GM23338 (cell line): Measurements from ENCODE around the gene POLR1E. TPM values are rescaled to one million over a fixed set of nuclear protein-coding genes. Genes with fewer than 3 reads are reported as not detected.

Experiments used
- ATAC-seq: fragments of 200-7000 bp; cut with Tn5 transposase; 3 replicates; pipeline ENCODE4 v1.9.1; 2020
- DNase-seq: peaks from one replicate; pipeline ENCODE4 v3.0.0-alpha.2; 2015; ENCODE audit warnings: low spot score
- H2AFZ ChIP-seq: fragments of 200-600 bp; sonication (generic); 2 replicates; pipeline ENCODE4 v1.8.0; 2016; ENCODE audit warnings: antibody characterized with exemption, mild to moderate bottlenecking, moderate library complexity
- H3F3A ChIP-seq: fragments of 200-600 bp; sonication (generic); replicated peaks from 2 replicates; pipeline ENCODE4 v1.8.0; 2017; ENCODE audit warnings: antibody characterized with exemption, mixed run types, low read depth
- H3K27ac ChIP-seq: fragments of 200-600 bp; sonication (generic); 2 replicates; pipeline ENCODE4 v1.6.1; 2016; ENCODE audit warnings: low read depth
- H3K27me3 ChIP-seq: fragments of 200-600 bp; sonication (generic); 2 replicates; pipeline ENCODE4 v1.8.0; 2016; ENCODE audit warnings: mild to moderate bottlenecking, mixed run types, moderate library complexity; ENCODE audit not compliant: insufficient read depth
- H3K36me3 ChIP-seq: fragments of 200-600 bp; sonication (generic); 2 replicates; pipeline ENCODE4 v1.8.0; 2016; ENCODE audit warnings: mild to moderate bottlenecking; ENCODE audit not compliant: insufficient read depth
- H3K4me1 ChIP-seq: fragments of 200-600 bp; sonication (generic); 2 replicates; pipeline ENCODE4 v1.8.0; 2016; ENCODE audit warnings: mild to moderate bottlenecking, moderate library complexity; ENCODE audit not compliant: insufficient read depth
- H3K4me2 ChIP-seq: fragments of 200-600 bp; sonication (generic); 2 replicates; pipeline ENCODE4 v1.7.1; 2017; ENCODE audit warnings: mixed run types
- H3K4me3 ChIP-seq: fragments of 200-600 bp; sonication (generic); 2 replicates; pipeline ENCODE4 v1.6.1; 2016; ENCODE audit warnings: mixed run types
- H3K79me2 ChIP-seq: fragments of 200-600 bp; sonication (generic); replicated peaks from 2 replicates; pipeline ENCODE4 v1.8.0; 2017; ENCODE audit warnings: mild to moderate bottlenecking; ENCODE audit not compliant: insufficient read depth
- H3K9me2 ChIP-seq: fragments of 200-600 bp; sonication (generic); 2 replicates; pipeline ENCODE4 v1.8.0; 2017; ENCODE audit not compliant: insufficient read depth
- H4K20me1 ChIP-seq: fragments of 200-600 bp; sonication (generic); replicated peaks from 2 replicates; pipeline ENCODE4 v1.8.0; 2017; ENCODE audit warnings: mild to moderate bottlenecking; ENCODE audit not compliant: insufficient read depth
- H3K27ac Mint-ChIP-seq: 2 replicates; pipeline ENCODE4 v1.8.0; 2020; ENCODE audit warnings: inconsistent platforms, mild to moderate bottlenecking, moderate library complexity, mixed read lengths
- H3K27me3 Mint-ChIP-seq: 3 replicates; pipeline ENCODE4 v1.8.0; 2022; ENCODE audit warnings: low read depth, mild to moderate bottlenecking, moderate library complexity, mixed read lengths, inconsistent platforms; ENCODE audit not compliant: insufficient read depth, poor library complexity
- H3K36me3 Mint-ChIP-seq: 3 replicates; pipeline ENCODE4 v1.8.0; 2021; ENCODE audit warnings: low read depth, mild to moderate bottlenecking, inconsistent platforms, moderate library complexity, mixed read lengths
- H3K4me1 Mint-ChIP-seq: 3 replicates; pipeline ENCODE4 v1.8.0; 2020; ENCODE audit warnings: mild to moderate bottlenecking, inconsistent platforms, mixed read lengths
- H3K4me3 Mint-ChIP-seq: 3 replicates; pipeline ENCODE4 v1.8.0; 2021; ENCODE audit warnings: moderate library complexity, mild to moderate bottlenecking, inconsistent platforms, mixed read lengths
- H3K9me3 Mint-ChIP-seq: 3 replicates; pipeline ENCODE4 v1.8.0; 2020; ENCODE audit warnings: moderate library complexity, mild to moderate bottlenecking, inconsistent platforms, mixed read lengths
- CREB1 ChIP-seq: fragments of 250-450 bp; sonication (Bioruptor Pico); IDR thresholded peaks from 2 replicates; pipeline ENCODE4 v1.5.0; 2020; ENCODE audit warnings: low read depth, mild to moderate bottlenecking, moderate library complexity
- CTCF ChIP-seq, 2 experiments: fragments of 200-600 bp in 1 of 2; sonication (generic) in 1 of 2; conservative IDR thresholded peaks; 2 replicates each; pipeline versions ENCODE4 v1.5.1 to v1.6.1; 2016 to 2017; ENCODE audit warnings: antibody characterized with exemption in 2 of 2, low read depth in 2 of 2, mild to moderate bottlenecking in 2 of 2, moderate library complexity in 1 of 2
- ETS1 ChIP-seq: IDR thresholded peaks from 2 replicates; pipeline ENCODE4 v1.6.1; 2016; ENCODE audit warnings: antibody characterized with exemption
- EZH2 ChIP-seq: fragments of 200-600 bp; sonication (generic); IDR thresholded peaks from one replicate; pipeline ENCODE4 v1.8.0; 2017; ENCODE audit warnings: antibody characterized with exemption, mild to moderate bottlenecking, low read depth; ENCODE audit not compliant: unreplicated experiment
- EZH2phosphoT487 ChIP-seq: fragments of 200-600 bp; sonication (generic); IDR thresholded peaks from one replicate; pipeline ENCODE4 v1.8.1; 2018; ENCODE audit warnings: antibody characterized with exemption; ENCODE audit not compliant: unreplicated experiment
- JUNB ChIP-seq: IDR thresholded peaks from one replicate; pipeline ENCODE4 v1.6.1; 2016; ENCODE audit warnings: antibody characterized with exemption; ENCODE audit not compliant: unreplicated experiment
- NANOG ChIP-seq: IDR thresholded peaks from 2 replicates; pipeline ENCODE4 v1.6.1; 2016; ENCODE audit warnings: antibody characterized with exemption, borderline replicate concordance
- POLR2AphosphoS5 ChIP-seq: IDR thresholded peaks from 2 replicates; pipeline ENCODE4 v1.6.1; 2016; ENCODE audit warnings: antibody characterized with exemption, low read depth
- REST ChIP-seq: IDR thresholded peaks from one replicate; pipeline ENCODE4 v1.6.1; 2018; ENCODE audit warnings: antibody characterized with exemption; ENCODE audit not compliant: unreplicated experiment
- STAT1 ChIP-seq: IDR thresholded peaks from one replicate; pipeline ENCODE4 v1.6.1; 2016; ENCODE audit warnings: antibody characterized with exemption; ENCODE audit not compliant: unreplicated experiment
- ZNF114 ChIP-seq: fragments of 250-450 bp; sonication (Bioruptor Pico); IDR thresholded peaks from 2 replicates; pipeline ENCODE4 v1.5.0; 2020; ENCODE audit warnings: mild to moderate bottlenecking, moderate library complexity
- ZNF331 ChIP-seq: fragments of 250-450 bp; sonication (Bioruptor Pico); IDR thresholded peaks from 2 replicates; pipeline ENCODE4 v1.5.0; 2020; ENCODE audit warnings: low read depth, mild to moderate bottlenecking, moderate library complexity
- polyA plus RNA-seq: library from polyadenylated mRNA; unstranded; fragments of >200 nt; fragmentation: Nextera tagmentation; extraction: Ambion mirVana; gene quantifications from 2 replicates; pipeline ENCODE4 v1.2.1, GENCODE V29; 2016
- total RNA-seq: library from RNA; depleted of rRNA; stranded (reverse); fragments of >200 nt; shearing (Covaris generic); gene quantifications from 2 replicates; pipeline ENCODE4 v1.2.3, GENCODE V29; 2014
- TF ChIP-seq, protein P1 (sequence below): fragments of 250-450 bp; sonication (Bioruptor Pico); IDR thresholded peaks from 2 replicates; pipeline ENCODE4 v1.5.0; 2020; ENCODE audit warnings: mild to moderate bottlenecking, moderate library complexity

The POLR1E gene
- total and polyA plus RNA-seq, 2 experiments from 2014 or later = 19.2 to 45.5 TPM

DNA sequence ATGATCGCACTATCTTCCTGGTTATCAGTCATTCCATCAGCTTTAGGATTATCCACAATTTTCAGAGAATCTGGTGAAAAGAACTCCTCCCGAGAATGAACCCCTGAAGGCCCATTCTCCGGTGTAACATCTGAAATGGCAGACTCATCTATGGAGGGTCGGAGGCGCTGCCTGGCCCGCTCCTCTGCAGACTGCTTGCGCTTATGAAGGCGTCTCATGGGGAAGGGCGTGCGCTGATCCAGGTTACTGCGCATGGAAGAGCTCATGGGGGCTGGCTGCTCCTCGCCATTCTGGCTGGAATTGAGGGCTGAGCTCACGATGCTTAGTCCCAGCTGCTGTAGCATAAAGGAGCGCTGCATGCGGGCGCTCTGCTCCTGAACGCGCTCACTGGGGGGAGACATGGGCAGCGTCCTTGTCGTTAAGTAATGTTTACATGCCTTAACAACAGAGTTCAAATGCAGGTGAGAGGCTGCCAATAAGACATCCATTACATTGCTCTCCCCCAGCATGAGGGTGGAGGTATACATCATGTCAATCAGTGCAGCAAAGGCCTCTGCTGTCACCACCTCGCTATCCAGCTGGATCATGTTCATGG is 43.9 kb upstream of the POLR1E start:
- Mint-ChIP-seq H3K27ac (no peak overlapping the region), H3K27me3 (no peaks in the 10 kb centered on the region), H3K4me1 (no peaks in the 10 kb centered on the region; the same call in 1 of the 3 replicates), H3K36me3 (peaks cover 54% of the 10 kb centered on the region), H3K4me3 (no peak overlapping the region), H3K9me3 (no peaks in the 10 kb centered on the region)
- peaks cover 69% of the 10 kb centered on the region for H3K79me2 ChIP-seq
- peaks cover 46% of the 10 kb centered on the region for H4K20me1 ChIP-seq
- H3F3A ChIP-seq = 0 out of 2 replicates have a peak, but pooled peaks cover 9% of the 10 kb centered on the region
- H3K27me3 ChIP-seq = no peaks in the 10 kb centered on the region
- H3K9me2 ChIP-seq = no peaks in the 10 kb centered on the region
- H3K4me1 ChIP-seq = no peaks in the 10 kb centered on the region
- DNase-seq = no peak
- no peak overlapping the region for H3K4me2 ChIP-seq
- TF ChIP-seq ETS1 (no peak), NANOG (no peak), JUNB (no peak), CREB1 (CRISPR knock-in tag) (no peak), EZH2phosphoT487 (no peak), REST (no peak), ZNF114 (CRISPR knock-in tag) (no peak), ZNF331 (CRISPR knock-in tag) (no peak), POLR2AphosphoS5 (no peak), CTCF (conservative IDR thresholded peaks at IDR 0.05; ENCODE audit: low read depth in 2 of 2) (no peak), EZH2 (no peak), STAT1 (no peak)
- TF ChIP-seq, protein P1, sequence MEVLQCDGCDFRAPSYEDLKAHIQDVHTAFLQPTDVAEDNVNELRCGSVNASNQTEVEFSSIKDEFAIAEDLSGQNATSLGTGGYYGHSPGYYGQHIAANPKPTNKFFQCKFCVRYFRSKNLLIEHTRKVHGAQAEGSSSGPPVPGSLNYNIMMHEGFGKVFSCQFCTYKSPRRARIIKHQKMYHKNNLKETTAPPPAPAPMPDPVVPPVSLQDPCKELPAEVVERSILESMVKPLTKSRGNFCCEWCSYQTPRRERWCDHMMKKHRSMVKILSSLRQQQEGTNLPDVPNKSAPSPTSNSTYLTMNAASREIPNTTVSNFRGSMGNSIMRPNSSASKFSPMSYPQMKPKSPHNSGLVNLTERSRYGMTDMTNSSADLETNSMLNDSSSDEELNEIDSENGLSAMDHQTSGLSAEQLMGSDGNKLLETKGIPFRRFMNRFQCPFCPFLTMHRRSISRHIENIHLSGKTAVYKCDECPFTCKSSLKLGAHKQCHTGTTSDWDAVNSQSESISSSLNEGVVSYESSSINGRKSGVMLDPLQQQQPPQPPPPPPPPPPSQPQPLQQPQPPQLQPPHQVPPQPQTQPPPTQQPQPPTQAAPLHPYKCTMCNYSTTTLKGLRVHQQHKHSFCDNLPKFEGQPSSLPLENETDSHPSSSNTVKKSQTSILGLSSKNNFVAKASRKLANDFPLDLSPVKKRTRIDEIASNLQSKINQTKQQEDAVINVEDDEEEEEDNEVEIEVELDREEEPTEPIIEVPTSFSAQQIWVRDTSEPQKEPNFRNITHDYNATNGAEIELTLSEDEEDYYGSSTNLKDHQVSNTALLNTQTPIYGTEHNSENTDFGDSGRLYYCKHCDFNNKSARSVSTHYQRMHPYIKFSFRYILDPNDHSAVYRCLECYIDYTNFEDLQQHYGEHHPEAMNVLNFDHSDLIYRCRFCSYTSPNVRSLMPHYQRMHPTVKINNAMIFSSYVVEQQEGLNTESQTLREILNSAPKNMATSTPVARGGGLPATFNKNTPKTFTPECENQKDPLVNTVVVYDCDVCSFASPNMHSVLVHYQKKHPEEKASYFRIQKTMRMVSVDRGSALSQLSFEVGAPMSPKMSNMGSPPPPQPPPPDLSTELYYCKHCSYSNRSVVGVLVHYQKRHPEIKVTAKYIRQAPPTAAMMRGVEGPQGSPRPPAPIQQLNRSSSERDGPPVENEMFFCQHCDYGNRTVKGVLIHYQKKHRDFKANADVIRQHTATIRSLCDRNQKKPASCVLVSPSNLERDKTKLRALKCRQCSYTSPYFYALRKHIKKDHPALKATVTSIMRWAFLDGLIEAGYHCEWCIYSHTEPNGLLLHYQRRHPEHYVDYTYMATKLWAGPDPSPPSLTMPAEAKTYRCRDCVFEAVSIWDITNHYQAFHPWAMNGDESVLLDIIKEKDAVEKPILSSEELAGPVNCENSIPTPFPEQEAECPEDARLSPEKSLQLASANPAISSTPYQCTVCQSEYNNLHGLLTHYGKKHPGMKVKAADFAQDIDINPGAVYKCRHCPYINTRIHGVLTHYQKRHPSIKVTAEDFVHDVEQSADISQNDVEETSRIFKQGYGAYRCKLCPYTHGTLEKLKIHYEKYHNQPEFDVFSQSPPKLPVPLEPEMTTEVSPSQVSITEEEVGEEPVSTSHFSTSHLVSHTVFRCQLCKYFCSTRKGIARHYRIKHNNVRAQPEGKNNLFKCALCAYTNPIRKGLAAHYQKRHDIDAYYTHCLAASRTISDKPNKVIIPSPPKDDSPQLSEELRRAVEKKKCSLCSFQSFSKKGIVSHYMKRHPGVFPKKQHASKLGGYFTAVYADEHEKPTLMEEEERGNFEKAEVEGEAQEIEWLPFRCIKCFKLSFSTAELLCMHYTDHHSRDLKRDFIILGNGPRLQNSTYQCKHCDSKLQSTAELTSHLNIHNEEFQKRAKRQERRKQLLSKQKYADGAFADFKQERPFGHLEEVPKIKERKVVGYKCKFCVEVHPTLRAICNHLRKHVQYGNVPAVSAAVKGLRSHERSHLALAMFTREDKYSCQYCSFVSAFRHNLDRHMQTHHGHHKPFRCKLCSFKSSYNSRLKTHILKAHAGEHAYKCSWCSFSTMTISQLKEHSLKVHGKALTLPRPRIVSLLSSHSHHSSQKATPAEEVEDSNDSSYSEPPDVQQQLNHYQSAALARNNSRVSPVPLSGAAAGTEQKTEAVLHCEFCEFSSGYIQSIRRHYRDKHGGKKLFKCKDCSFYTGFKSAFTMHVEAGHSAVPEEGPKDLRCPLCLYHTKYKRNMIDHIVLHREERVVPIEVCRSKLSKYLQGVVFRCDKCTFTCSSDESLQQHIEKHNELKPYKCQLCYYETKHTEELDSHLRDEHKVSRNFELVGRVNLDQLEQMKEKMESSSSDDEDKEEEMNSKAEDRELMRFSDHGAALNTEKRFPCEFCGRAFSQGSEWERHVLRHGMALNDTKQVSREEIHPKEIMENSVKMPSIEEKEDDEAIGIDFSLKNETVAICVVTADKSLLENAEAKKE (CRISPR knock-in tag) = no peak
- H3K27ac ChIP-seq = no peak overlapping the region
- no peak for ATAC-seq
- H3K36me3 ChIP-seq = peaks cover 18% of the 10 kb centered on the region
- no peak overlapping the region for H2AFZ ChIP-seq
- no peak overlapping the region for H3K4me3 ChIP-seq
